Activated T-cell treated with anti-CD3 and anti-CD28 coated beads, Interleukin-2, amount 50 U/mL, for 72 hours (primary cell): Measurements from ENCODE around the gene RNF19B. TPM values are rescaled to one million over a fixed set of nuclear protein-coding genes. Genes with fewer than 3 reads are reported as not detected.
"Not testable (repeated sequence)": the region's sequence is repeated elsewhere in the genome, so short reads cannot be mapped to it uniquely, and the experiment has no call there.

Experiments
- ATAC-seq, 2 donors: fragments of 150-1000 bp; cut with Tn5 transposase; replicated peaks in 1 of 2; 2 replicates each; pipeline ENCODE4 v1.10.0; 2021; ENCODE audit warnings: moderate library complexity in 2 of 2, mild to moderate bottlenecking in 1 of 2
- DNase-seq, 2 donors: peaks; one replicate each; pipeline ENCODE4 v3.0.0; 2021 to 2022; ENCODE audit warnings: mixed read lengths in 1 of 2
- H3K27ac Mint-ChIP-seq: one replicate; pipeline ENCODE4 v1.8.0; 2022; ENCODE audit warnings: mild to moderate bottlenecking, moderate library complexity, mixed read lengths
- H3K27me3 Mint-ChIP-seq: one replicate; pipeline ENCODE4 v1.8.0; 2022; ENCODE audit warnings: low read depth, mixed read lengths
- H3K36me3 Mint-ChIP-seq, 2 donors: one replicate each; pipeline ENCODE4 v1.8.0; 2022; ENCODE audit warnings: mixed read lengths in 2 of 2, mild to moderate bottlenecking in 1 of 2; ENCODE audit not compliant: insufficient read depth in 2 of 2
- H3K4me1 Mint-ChIP-seq: one replicate; pipeline ENCODE4 v1.8.0; 2022; ENCODE audit warnings: low read depth, mixed read lengths
- H3K4me3 Mint-ChIP-seq, 2 donors: one replicate each; pipeline ENCODE4 v1.8.0; 2022; ENCODE audit warnings: mild to moderate bottlenecking in 2 of 2, mixed read lengths in 2 of 2, moderate library complexity in 2 of 2
- H3K9me3 Mint-ChIP-seq, 2 donors: one replicate each; pipeline ENCODE4 v1.8.0; 2022; ENCODE audit warnings: mixed read lengths in 2 of 2
- total RNA-seq, 2 donors: library from RNA; stranded (reverse); gene quantifications; one replicate each; pipeline ENCODE4 v1.2.3, GENCODE V29; 2022

Gene RNF19B
- total RNA-seq, 2 donors from 2014 or later: 99.9 to 148 TPM

- H3K9me3 Mint-ChIP-seq: no peaks in the 10 kb centered on the region
- H3K4me3 Mint-ChIP-seq: no peak overlapping the region
- DNase-seq: no peak
- no peaks in the 10 kb centered on the region for H3K27me3 Mint-ChIP-seq
- no peak for ATAC-seq
- H3K4me1 Mint-ChIP-seq: peaks cover 69% of the 10 kb centered on the region
- H3K27ac Mint-ChIP-seq: no peak overlapping the region
- H3K36me3 Mint-ChIP-seq: peaks cover 0 to 2% of the 10 kb centered on the region in 2 donors
Observed at GRCh38 chr1:33002006-33002405, 37.4 kb upstream of the RNF19B start.

GRCh38 chr1:33001282-33001681 is 36.7 kb upstream of the RNF19B start:
- ATAC-seq (no peak), DNase-seq (no peak)
- Mint-ChIP-seq H3K36me3 (peaks cover 0 to 2% of the 10 kb centered on the region in 2 donors), H3K4me1 (peaks cover 62% of the 10 kb centered on the region), H3K27ac (no peak overlapping the region), H3K4me3 (no peak overlapping the region), H3K9me3 (no peaks in the 10 kb centered on the region), H3K27me3 (no peaks in the 10 kb centered on the region)

GRCh38 chr1:33000427-33001026 is 35.9 kb upstream of the RNF19B start:
- Mint-ChIP-seq H3K27ac (no peak overlapping the region), H3K27me3 (no peaks in the 10 kb centered on the region), H3K9me3 (no peaks in the 10 kb centered on the region), H3K4me3 (no peak overlapping the region), H3K4me1 (peaks cover 56% of the 10 kb centered on the region), H3K36me3 (peaks cover 0 to 2% of the 10 kb centered on the region in 2 donors)
- DNase-seq (no peak), ATAC-seq (no peak)

GRCh38 chr1:32998997-32999396 is 34.4 kb upstream of the RNF19B start:
- DNase-seq: no peak
- Mint-ChIP-seq H3K4me3 (no peak overlapping the region), H3K4me1 (peaks cover 53% of the 10 kb centered on the region), H3K27me3 (no peaks in the 10 kb centered on the region), H3K36me3 (peaks cover 0 to 2% of the 10 kb centered on the region in 2 donors), H3K27ac (no peak overlapping the region), H3K9me3 (no peaks in the 10 kb centered on the region)
- ATAC-seq: no peak

GRCh38 chr1:32998064-32998463 is 33.5 kb upstream of the RNF19B start:
- Mint-ChIP-seq H3K27ac (peak overlapping the region; percentile 65), H3K36me3 (peaks cover 0 to 2% of the 10 kb centered on the region in 2 donors), H3K27me3 (no peaks in the 10 kb centered on the region), H3K4me3 (no peak overlapping the region), H3K4me1 (peaks cover 58% of the 10 kb centered on the region), H3K9me3 (no peaks in the 10 kb centered on the region)
- ATAC-seq (peak in 1 of 2 donors; percentile 22), DNase-seq (no peak)

GRCh38 chr1:32997381-32997891 is 32.8 kb upstream of the RNF19B start:
- Mint-ChIP-seq H3K27me3 (no peaks in the 10 kb centered on the region), H3K9me3 (no peaks in the 10 kb centered on the region), H3K4me1 (peaks cover 58% of the 10 kb centered on the region), H3K4me3 (no peak overlapping the region), H3K36me3 (peaks cover 0 to 2% of the 10 kb centered on the region in 2 donors), H3K27ac (peak overlapping the region; percentile 65)
- no peak for DNase-seq
- ATAC-seq: no peak

- not testable (repeated sequence) for H3K27me3 Mint-ChIP-seq, H3K9me3 Mint-ChIP-seq, H3K27ac Mint-ChIP-seq, ATAC-seq, H3K36me3 Mint-ChIP-seq, DNase-seq
- Mint-ChIP-seq H3K4me3 (peak overlapping the region; percentile 66 to 86), H3K4me1 (peaks cover 81% of the 10 kb centered on the region)
Observed at GRCh38 chr1:32993324-32993636, 28.7 kb upstream of the RNF19B start.

- DNase-seq (peak; percentile 86 to 89), ATAC-seq (peak; percentile 90 to 91)
- H3K27me3 Mint-ChIP-seq: no peaks in the 10 kb centered on the region
- H3K36me3 Mint-ChIP-seq: peaks cover 0 to 2% of the 10 kb centered on the region in 2 donors
- H3K9me3 Mint-ChIP-seq: no peaks in the 10 kb centered on the region
- H3K4me3 Mint-ChIP-seq: peak overlapping the region; percentile 66 to 86
- peak overlapping the region; percentile 96 for H3K27ac Mint-ChIP-seq
- H3K4me1 Mint-ChIP-seq: peaks cover 79% of the 10 kb centered on the region
Observed at GRCh38 chr1:32992489-32993323, 28.1 kb upstream of the RNF19B start.

- Mint-ChIP-seq H3K4me3 (peak overlapping the region; percentile 66 to 86), H3K36me3 (peaks cover 0 to 2% of the 10 kb centered on the region in 2 donors)
Observed at GRCh38 chr1:32991819-32992488, 27.3 kb upstream of the RNF19B start.

GRCh38 chr1:32991386-32991785 is 26.8 kb upstream of the RNF19B start:
- Mint-ChIP-seq H3K36me3 (peaks cover 0 to 2% of the 10 kb centered on the region in 2 donors), H3K27me3 (no peaks in the 10 kb centered on the region), H3K4me3 (peak overlapping the region; percentile 52 to 66), H3K9me3 (no peaks in the 10 kb centered on the region), H3K27ac (peak overlapping the region; percentile 82), H3K4me1 (peaks cover 80% of the 10 kb centered on the region)
- DNase-seq (no peak), ATAC-seq (no peak)

More at GRCh38 chr1:32991819-32992488, 27.3 kb upstream of the RNF19B start:
- ATAC-seq (no peak), DNase-seq (no peak)
- Mint-ChIP-seq H3K27ac (peak overlapping the region; percentile 96), H3K4me1 (peaks cover 75% of the 10 kb centered on the region), H3K27me3 (no peaks in the 10 kb centered on the region), H3K9me3 (no peaks in the 10 kb centered on the region)

- H3K4me1 Mint-ChIP-seq: peaks cover 83% of the 10 kb centered on the region
- no peak overlapping the region for H3K27ac Mint-ChIP-seq
- no peak for ATAC-seq
- DNase-seq: no peak
- no peaks in the 10 kb centered on the region for H3K9me3 Mint-ChIP-seq
- H3K36me3 Mint-ChIP-seq: peaks cover 0 to 2% of the 10 kb centered on the region in 2 donors
- H3K27me3 Mint-ChIP-seq: no peaks in the 10 kb centered on the region
- H3K4me3 Mint-ChIP-seq: peak overlapping the region; percentile 52 to 66
Observed at GRCh38 chr1:32990887-32991286, 26.3 kb upstream of the RNF19B start.

GRCh38 chr1:32989160-32990050 is 24.8 kb upstream of the RNF19B start:
- H3K27ac Mint-ChIP-seq: peak overlapping the region; percentile 95
- DNase-seq (peak; percentile 75 to 82), ATAC-seq (peak; percentile 44 to 46)
- no peaks in the 10 kb centered on the region for H3K9me3 Mint-ChIP-seq
- peaks cover 89% of the 10 kb centered on the region for H3K4me1 Mint-ChIP-seq
- H3K36me3 Mint-ChIP-seq: no peaks in the 10 kb centered on the region
- no peaks in the 10 kb centered on the region for H3K27me3 Mint-ChIP-seq
- peak overlapping the region; percentile 77 to 83 for H3K4me3 Mint-ChIP-seq
